HEK293 (cell line): ENCODE results near the gene BMP6.

Experiments used
- BCL11A ChIP-seq: fragments of 450-650 bp; formaldehyde crosslinking; IDR thresholded peaks from 2 replicates; pipeline ENCODE4 v1.5.1; 2016; ENCODE audit warnings: low read depth, missing biosample characterization, missing genetic modification characterization
- CTCF ChIP-seq: fragments of 450-650 bp; formaldehyde crosslinking; IDR thresholded peaks from 2 replicates; pipeline ENCODE4 v1.5.1; 2016; ENCODE audit warnings: missing biosample characterization, missing genetic modification characterization
- IKZF3 ChIP-seq: fragments of 450-650 bp; IDR thresholded peaks from 2 replicates; pipeline ENCODE4 v1.5.0; 2018; ENCODE audit warnings: missing biosample characterization, mild to moderate bottlenecking, missing genetic modification characterization, moderate library complexity
- KLF9 ChIP-seq: fragments of 450-650 bp; formaldehyde crosslinking; IDR thresholded peaks from 2 replicates; pipeline ENCODE4 v1.5.1; 2016; ENCODE audit warnings: missing biosample characterization, missing genetic modification characterization, low read depth
- MEIS1 ChIP-seq: sonication (generic); formaldehyde crosslinking; IDR thresholded peaks from 2 replicates; pipeline ENCODE4 v1.8.1; 2022; ENCODE audit warnings: missing genetic modification reagents, mild to moderate bottlenecking, borderline replicate concordance
- TSHZ1 ChIP-seq: fragments of 450-650 bp; formaldehyde crosslinking; IDR thresholded peaks from 2 replicates; pipeline ENCODE4 v1.5.1; 2016; ENCODE audit warnings: missing biosample characterization, missing genetic modification characterization, borderline replicate concordance
- YY1 ChIP-seq: fragments of 450-650 bp; formaldehyde crosslinking; IDR thresholded peaks from 2 replicates; pipeline ENCODE4 v1.5.1; 2018; ENCODE audit warnings: missing biosample characterization, missing genetic modification characterization
- ZBTB17 ChIP-seq: fragments of 450-650 bp; formaldehyde crosslinking; IDR thresholded peaks from 2 replicates; pipeline ENCODE4 v1.5.1; 2016; ENCODE audit warnings: missing biosample characterization, missing genetic modification characterization
- ZFP3 ChIP-seq: fragments of 450-650 bp; formaldehyde crosslinking; IDR thresholded peaks from 2 replicates; pipeline ENCODE4 v1.5.1; 2016; ENCODE audit warnings: low read depth, missing biosample characterization, missing genetic modification characterization
- ZNF184 ChIP-seq: fragments of 450-650 bp; IDR thresholded peaks from 2 replicates; pipeline ENCODE4 v1.5.1; 2018; ENCODE audit warnings: missing biosample characterization, mild to moderate bottlenecking, missing genetic modification characterization
- ZNF23 ChIP-seq: fragments of 450-650 bp; formaldehyde crosslinking; IDR thresholded peaks from 2 replicates; pipeline ENCODE4 v1.5.1; 2016; ENCODE audit warnings: missing biosample characterization, missing genetic modification characterization, borderline replicate concordance
- ZNF280D ChIP-seq: fragments of 450-650 bp; formaldehyde crosslinking; IDR thresholded peaks from 2 replicates; pipeline ENCODE4 v1.5.1; 2016; ENCODE audit warnings: missing biosample characterization, missing genetic modification characterization
- ZNF354C ChIP-seq: fragments of 450-650 bp; formaldehyde crosslinking; IDR thresholded peaks from 2 replicates; pipeline ENCODE4 v1.5.1; 2016; ENCODE audit warnings: missing biosample characterization, missing genetic modification characterization, low read depth, borderline replicate concordance
- ZNF488 ChIP-seq: fragments of 450-650 bp; formaldehyde crosslinking; IDR thresholded peaks from 2 replicates; pipeline ENCODE4 v1.5.1; 2016; ENCODE audit warnings: missing biosample characterization, missing genetic modification characterization
- ZNF555 ChIP-seq: fragments of 450-650 bp; formaldehyde crosslinking; conservative IDR thresholded peaks from 2 replicates; pipeline ENCODE4 v1.5.1; 2017; ENCODE audit warnings: missing biosample characterization, mild to moderate bottlenecking, missing genetic modification characterization, inconsistent platforms
- ZNF610 ChIP-seq: fragments of 450-650 bp; formaldehyde crosslinking; IDR thresholded peaks from 2 replicates; pipeline ENCODE4 v1.5.1; 2016; ENCODE audit warnings: missing biosample characterization, missing genetic modification characterization, borderline replicate concordance
- ZNF639 ChIP-seq: fragments of 450-650 bp; formaldehyde crosslinking; IDR thresholded peaks from 2 replicates; pipeline ENCODE4 v1.5.1; 2016; ENCODE audit warnings: missing biosample characterization, missing genetic modification characterization
- ZNF692 ChIP-seq: fragments of 450-650 bp; formaldehyde crosslinking; IDR thresholded peaks from 2 replicates; pipeline ENCODE4 v1.5.1; 2016; ENCODE audit warnings: missing biosample characterization, missing genetic modification characterization
- ZNF785 ChIP-seq: fragments of 450-650 bp; formaldehyde crosslinking; IDR thresholded peaks from 2 replicates; pipeline ENCODE4 v1.5.1; 2016; ENCODE audit warnings: missing biosample characterization, missing genetic modification characterization
- ZNF843 ChIP-seq: fragments of 450-650 bp; formaldehyde crosslinking; IDR thresholded peaks from 2 replicates; pipeline ENCODE4 v1.5.1; 2016; ENCODE audit warnings: missing biosample characterization, missing genetic modification characterization
- TF ChIP-seq, protein P1 (sequence below): fragments of 450-650 bp; formaldehyde crosslinking; IDR thresholded peaks from 2 replicates; pipeline ENCODE4 v1.5.1; 2016; ENCODE audit warnings: missing biosample characterization, missing genetic modification characterization
- TF ChIP-seq, protein P2 (sequence below): fragments of 450-650 bp; formaldehyde crosslinking; IDR thresholded peaks from 2 replicates; pipeline ENCODE4 v1.5.1; 2016; ENCODE audit warnings: missing biosample characterization, missing genetic modification characterization

The BMP6 gene

GRCh38 chr6:7910654-7911344, 184.9 kb downstream of the BMP6 start, which contains the start of gene TXNDC5 (continued):
- TF ChIP-seq ZNF280D (no peak), ZNF843 (tag by site-specific recombination) (no peak), ZNF23 (tag by site-specific recombination) (no peak), ZNF692 (tag by site-specific recombination) (peak; percentile 41; the same call in 1 of the 2 replicates), ZNF639 (no peak), ZNF785 (tag by site-specific recombination) (no peak), KLF9 (tag by site-specific recombination) (no peak), TSHZ1 (no peak), ZNF354C (tag by site-specific recombination) (no peak), CTCF (no peak), ZFP3 (no peak), ZNF184 (no peak), YY1 (tag by site-specific recombination) (0 out of 2 replicates have a peak, but pooled peaks have one; percentile 18), ZNF555 (tag by site-specific recombination) (no peak), BCL11A (tag by site-specific recombination) (no peak), MEIS1 (CRISPR knock-in tag) (no peak; the same call in 1 of the 2 replicates), ZNF488 (tag by site-specific recombination) (no peak), ZBTB17 (peak; percentile 63), IKZF3 (tag by site-specific recombination) (peak; percentile 48), ZNF610 (tag by site-specific recombination) (no peak)
- TF ChIP-seq, protein P1, sequence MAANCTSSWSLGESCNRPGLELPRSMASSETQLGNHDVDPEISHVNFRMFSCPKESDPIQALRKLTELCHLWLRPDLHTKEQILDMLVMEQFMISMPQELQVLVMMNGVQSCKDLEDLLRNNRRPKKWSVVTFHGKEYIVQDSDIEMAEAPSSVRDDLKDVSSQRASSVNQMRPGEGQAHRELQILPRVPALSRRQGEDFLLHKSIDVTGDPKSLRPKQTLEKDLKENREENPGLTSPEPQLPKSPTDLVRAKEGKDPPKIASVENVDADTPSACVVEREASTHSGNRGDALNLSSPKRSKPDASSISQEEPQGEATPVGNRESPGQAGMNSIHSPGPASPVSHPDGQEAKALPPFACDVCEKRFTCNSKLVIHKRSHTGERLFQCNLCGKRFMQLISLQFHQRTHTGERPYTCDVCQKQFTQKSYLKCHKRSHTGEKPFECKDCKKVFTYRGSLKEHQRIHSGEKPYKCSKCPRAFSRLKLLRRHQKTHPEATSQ (tag by site-specific recombination): no peak
- TF ChIP-seq, protein P2, sequence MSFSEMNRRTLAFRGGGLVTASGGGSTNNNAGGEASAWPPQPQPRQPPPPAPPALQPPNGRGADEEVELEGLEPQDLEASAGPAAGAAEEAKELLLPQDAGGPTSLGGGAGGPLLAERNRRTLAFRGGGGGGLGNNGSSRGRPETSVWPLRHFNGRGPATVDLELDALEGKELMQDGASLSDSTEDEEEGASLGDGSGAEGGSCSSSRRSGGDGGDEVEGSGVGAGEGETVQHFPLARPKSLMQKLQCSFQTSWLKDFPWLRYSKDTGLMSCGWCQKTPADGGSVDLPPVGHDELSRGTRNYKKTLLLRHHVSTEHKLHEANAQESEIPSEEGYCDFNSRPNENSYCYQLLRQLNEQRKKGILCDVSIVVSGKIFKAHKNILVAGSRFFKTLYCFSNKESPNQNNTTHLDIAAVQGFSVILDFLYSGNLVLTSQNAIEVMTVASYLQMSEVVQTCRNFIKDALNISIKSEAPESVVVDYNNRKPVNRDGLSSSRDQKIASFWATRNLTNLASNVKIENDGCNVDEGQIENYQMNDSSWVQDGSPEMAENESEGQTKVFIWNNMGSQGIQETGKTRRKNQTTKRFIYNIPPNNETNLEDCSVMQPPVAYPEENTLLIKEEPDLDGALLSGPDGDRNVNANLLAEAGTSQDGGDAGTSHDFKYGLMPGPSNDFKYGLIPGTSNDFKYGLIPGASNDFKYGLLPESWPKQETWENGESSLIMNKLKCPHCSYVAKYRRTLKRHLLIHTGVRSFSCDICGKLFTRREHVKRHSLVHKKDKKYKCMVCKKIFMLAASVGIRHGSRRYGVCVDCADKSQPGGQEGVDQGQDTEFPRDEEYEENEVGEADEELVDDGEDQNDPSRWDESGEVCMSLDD (tag by site-specific recombination): peak; percentile 65
